HFF-Myc (cell line): ENCODE results near the gene RBP5.
A peak's percentile ranks its signal among the peaks of the same experiment; 100 is the strongest.

Source experiments
- DNase-seq: peaks from one replicate; pipeline ENCODE4 v3.0.0-alpha.2; 2011; ENCODE audit warnings: low read depth; ENCODE audit errors: extremely low read depth
- H3K4me3 ChIP-seq: replicated peaks from 2 replicates; pipeline ENCODE4 v1.5.1; 2011; ENCODE audit warnings: low read depth, mild to moderate bottlenecking, control low read depth, low read length
- CTCF ChIP-seq: IDR thresholded peaks from 2 replicates; pipeline ENCODE4 v1.5.1; 2012; ENCODE audit warnings: mild to moderate bottlenecking, low read depth, low read length, control low read depth; ENCODE audit errors: missing control alignments

The RBP5 gene

GRCh38 chr12:7136071-7136470 is 7.4 kb upstream of the RBP5 start:
- DNase-seq: no peak
- H3K4me3 ChIP-seq: no peak overlapping the region
- TF ChIP-seq CTCF: no peak

- TF ChIP-seq CTCF: no peak
- DNase-seq: no peak
- no peak overlapping the region for H3K4me3 ChIP-seq
Observed at GRCh38 chr12:7134396-7135166, 5.9 kb upstream of the RBP5 start.

GRCh38 chr12:7131502-7131866 is 2.8 kb upstream of the RBP5 start:
- peak overlapping the region; percentile 53 for H3K4me3 ChIP-seq
- no peak for TF ChIP-seq CTCF
- no peak for DNase-seq

- no peak for DNase-seq
- H3K4me3 ChIP-seq: peak overlapping the region; percentile 53
- no peak for TF ChIP-seq CTCF
Observed at GRCh38 chr12:7130701-7131501, 2.2 kb upstream of the RBP5 start.

GRCh38 chr12:7129872-7130691 is 1.4 kb upstream of the RBP5 start, which contains the start of gene CLSTN3:
TSS of gene CLSTN3 (plus strand) at chr12:7130371. CDS start at chr12:7130649, 278 bp downstream.
- no peak for DNase-seq
- TF ChIP-seq CTCF: no peak

GRCh38 chr12:7129287-7129871 is 690 bp upstream of the RBP5 start:
- no peak for DNase-seq
- peak overlapping the region; percentile 53 for H3K4me3 ChIP-seq
- TF ChIP-seq CTCF: no peak

More at GRCh38 chr12:7129872-7130691, 1.4 kb upstream of the RBP5 start, which contains the start of gene CLSTN3:
- peak within 1 kb of the TSS; percentile 53 for H3K4me3 ChIP-seq
